Right forelimb (tissue), 1 donor: ENCODE results near the gene RPL27.

Experiments
- DNase-seq: peaks from one replicate; pipeline ENCODE4 v3.0.0-alpha.2; 2018

RPL27 gene

DNA sequence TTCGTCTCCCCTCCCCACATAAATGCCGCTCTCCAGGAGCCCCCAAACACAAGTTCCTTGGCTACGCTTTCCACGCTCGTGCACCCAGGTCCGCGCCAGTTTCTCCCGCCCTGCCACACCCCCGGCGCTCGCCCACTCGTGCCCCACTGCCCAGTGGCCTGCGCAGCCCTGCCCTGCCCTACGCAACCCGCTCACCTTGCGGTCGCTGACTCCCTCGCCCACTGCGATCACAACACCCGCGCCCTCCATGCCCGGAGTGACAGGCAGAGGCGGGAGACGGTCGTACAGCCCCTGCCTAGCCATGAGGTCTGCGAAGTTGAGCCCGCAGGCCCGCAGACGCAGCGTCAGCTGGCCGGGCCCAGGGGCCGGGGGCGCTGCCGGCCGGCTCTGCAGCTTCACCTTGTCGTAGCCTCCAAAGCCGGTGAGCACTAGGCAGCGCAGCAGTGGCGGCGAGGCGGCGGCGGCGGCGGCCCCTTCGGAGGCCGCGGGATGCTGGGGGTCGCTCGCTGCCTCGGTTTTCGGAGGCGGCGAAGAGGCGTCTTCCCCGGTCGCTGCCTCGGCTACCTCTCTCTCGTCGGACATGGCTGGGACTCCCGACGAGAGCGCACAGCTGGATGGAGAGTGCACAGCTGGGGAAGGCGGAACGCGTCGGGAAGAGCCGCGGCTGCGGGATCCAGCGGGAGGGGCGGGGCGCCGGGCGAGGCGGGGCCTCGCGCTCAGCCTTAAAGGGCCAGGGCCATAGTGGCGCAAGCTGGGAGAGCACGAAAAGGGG lies 23.7 kb downstream of the RPL27 start, which contains the start of gene VAT1:
TSS of gene VAT1 (minus strand) at position 645 of the 772 bp plus-strand sequence. CDS start at position 582, 63 bp downstream.
- peak; percentile 88 for DNase-seq

DNA sequence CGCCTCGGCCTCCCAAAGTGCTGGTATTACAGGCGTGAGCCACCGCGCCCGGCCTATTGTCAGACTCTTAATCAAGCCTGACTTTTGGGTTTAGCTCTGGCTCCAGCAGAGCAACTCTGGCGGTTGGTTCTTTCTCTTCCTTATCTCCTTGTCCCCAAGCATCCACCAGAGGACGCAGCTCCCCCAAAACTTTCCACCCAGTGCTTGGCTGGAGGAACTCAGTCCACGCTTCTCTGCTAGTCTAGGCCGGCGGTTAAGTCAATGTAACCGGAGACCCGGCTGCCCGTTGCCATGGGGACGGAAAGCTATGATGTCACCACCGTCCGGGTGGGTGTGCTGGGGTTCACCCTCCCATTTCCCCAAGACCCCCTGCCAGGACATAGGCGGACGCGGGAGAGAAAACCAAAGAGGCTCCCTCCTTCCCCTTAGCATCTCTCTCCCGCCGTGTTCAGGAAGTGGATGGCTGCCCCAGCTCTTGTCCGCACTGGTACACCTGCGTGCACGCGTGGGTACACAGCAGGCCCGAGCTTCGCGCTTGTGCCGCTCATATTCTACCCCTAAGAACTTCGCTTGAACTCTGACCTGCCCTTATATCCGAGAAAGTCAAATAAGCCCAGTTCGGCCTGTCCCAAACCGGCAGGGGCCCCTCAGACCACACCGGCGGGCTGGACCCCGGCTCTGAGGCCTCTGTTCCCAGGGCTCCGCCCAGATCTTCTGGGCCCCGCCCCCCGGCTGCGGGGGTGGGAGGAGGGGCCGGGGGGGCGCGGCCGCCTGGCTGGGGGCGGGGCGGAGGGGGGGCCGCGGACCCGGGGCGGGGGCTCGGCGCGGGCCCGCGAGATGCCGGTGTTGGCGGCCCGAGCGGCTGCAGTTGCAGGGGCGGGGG lies 26.4 kb downstream of the RPL27 start, which contains the start of gene RND2:
TSS of gene RND2 (plus strand) at position 825 of the 883 bp plus-strand sequence. CDS start 117 bp downstream, outside the sequence.
- peak; percentile 93 for DNase-seq

DNA sequence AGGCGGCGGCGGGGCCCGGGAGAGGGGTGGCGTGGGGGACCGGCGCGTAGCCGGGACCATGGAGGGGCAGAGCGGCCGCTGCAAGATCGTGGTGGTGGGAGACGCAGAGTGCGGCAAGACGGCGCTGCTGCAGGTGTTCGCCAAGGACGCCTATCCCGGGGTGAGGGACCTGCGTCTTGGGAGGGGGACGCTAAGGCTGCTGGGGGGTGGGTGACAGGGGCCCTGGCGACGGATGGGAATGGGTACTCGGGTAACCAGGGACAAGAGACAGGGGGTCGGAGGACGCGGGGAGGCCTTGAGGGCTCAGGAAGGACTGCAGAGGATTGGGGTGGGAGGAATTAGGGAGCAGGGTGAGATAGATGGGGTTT lies 27.1 kb downstream of the RPL27 start:
- DNase-seq = no peak

DNA sequence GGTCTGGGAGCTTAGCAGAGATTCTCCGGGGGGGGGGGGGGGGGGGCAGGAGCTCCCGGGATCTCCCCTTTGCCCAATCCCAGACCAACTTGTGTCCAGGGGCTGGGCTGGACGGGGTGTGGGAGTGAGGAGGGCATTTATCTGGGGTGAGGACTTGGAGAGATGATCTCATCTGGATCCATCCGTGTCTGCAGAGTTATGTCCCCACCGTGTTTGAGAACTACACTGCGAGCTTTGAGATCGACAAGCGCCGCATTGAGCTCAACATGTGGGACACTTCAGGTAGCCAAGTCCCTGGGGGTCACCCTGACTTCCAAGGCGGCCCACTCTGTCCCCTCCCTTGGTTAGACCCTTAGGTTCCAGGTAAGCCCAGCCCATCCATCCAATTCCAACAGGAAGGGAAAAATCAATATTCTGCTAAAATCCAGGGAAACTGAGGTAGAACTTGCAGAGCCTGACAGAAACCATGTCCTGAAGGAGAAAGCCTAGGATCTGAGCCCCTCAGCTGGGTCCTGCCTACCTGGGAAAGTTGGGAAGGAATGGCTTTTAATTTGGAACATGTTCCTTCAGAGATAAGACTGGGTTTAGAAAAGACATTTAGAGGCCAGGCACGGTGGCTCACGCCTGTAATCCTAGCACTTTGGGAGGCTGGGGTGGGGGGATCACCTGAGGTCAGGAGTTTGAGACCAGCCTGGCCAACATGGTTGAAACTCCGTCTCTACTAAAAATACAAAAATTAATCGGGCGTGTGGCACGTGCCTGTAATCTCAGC lies 27.7 kb downstream of the RPL27 start:
- DNase-seq = no peak

DNA sequence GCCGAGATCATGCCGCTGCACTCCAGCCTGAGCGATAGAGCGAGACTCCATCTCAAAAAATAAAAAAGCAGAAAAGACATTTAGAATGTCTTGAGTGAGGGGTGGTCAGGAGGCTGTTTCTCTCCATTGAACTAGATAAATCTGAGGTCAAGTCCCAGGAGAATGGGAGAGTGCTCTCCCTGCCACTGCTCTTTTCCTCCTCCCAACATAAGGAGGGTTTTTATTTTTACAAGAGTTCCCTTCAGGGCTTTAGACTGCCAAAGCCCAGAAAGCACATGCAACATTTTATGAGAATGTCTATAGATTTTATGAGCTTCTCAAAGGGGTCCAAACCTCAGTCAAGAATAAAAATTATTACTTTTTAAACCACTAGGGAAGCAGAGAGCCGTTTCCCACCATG lies 28.4 kb downstream of the RPL27 start:
- no peak for DNase-seq

DNA sequence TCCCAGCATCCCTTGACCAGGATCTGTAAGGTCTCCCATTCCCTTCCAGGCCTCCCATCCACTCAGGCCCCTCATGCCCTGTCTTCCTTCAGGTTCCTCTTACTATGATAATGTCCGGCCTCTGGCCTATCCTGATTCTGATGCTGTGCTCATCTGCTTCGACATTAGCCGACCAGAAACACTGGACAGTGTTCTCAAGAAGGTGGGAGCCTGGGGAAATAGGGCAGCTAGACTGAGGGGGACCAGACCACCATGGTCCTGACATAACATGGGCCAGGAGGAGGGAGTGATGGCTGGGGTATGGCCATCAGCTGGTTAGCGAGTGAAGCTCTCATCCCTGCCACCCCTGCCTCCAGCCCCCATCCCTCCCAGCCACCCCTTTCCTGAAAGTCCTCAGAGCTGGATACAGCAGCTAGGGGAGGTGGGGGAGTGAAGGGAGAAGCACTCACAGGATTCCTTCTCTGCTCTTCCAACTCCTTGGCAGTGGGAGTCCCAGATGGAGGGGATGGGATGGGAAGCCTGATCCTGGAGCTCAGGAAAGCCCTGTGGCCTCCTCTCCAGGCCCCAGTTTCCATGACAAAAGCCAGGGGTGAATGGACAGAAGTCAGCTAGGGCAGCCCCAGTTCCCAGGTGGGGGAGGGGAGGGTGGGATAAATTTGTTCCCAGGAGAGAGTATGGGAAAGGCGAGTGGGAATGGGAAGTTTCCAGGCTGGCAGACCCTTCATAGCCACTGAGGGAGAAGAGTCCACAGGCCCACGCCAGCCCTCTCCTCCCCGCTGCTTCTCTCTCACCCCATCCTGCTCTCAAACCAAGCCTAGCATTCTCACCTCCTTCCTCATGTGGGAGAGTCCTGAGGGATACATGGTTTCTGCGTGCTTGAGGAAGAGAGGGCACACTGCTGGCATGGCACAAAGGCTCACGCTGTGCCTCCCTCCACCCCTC lies 29.1 kb downstream of the RPL27 start:
- no peak for DNase-seq

DNA sequence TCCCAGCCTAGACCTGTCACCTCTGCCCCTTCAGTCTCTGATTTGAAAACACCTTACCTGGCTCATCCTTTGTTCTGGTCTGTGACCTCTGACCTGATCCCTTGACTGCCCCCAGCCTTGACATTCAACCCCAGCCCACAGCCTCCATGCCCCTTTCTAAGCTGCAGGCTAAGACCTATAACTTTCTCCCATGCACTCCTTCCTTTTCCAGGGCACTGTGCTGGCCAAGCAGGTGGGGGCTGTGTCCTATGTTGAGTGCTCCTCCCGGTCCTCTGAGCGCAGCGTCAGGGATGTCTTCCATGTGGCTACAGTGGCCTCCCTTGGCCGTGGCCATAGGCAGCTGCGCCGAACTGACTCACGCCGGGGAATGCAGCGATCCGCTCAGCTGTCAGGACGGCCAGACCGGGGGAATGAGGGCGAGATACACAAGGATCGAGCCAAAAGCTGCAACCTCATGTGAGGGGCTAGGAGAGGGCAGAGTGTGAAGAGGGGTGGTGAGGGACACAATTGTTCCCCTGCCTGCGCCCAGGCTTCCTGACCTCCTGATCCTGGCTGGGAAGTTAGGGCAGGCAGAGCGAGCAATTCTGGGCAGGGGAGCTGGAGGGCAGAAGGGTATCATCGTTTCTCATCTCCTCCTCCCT lies 30.1 kb downstream of the RPL27 start:
- DNase-seq = no peak

DNA sequence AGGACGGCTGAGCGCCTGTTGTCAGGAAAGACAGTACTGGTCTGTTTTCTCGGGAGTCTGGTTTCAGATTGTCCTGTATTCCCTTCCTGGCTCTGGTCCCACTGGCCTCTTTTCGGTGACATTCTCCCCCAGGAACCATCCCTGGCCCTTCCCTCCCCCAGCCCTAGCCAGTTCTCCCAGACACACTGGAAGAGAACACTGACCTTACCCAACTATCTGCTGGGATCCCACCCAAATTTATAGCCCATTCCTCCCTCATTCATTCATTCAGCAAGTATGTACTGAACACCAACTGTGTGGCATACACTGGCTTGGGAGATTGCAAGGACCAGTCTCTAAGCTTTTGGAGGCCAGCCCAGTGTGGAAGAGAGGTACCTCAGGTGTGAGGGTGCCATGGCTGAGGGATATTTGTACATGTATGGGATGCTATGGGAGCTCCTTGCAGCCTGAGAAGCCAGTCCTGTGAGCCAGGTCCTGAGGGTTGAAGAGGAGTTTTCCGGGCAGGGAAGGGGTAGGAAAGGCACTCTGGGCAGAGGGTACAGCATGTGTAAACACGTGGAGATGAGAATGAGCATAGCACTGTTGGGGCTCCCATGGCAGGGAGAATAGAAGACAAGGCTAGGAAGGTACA lies 32.0 kb downstream of the RPL27 start:
- no peak for DNase-seq

DNA sequence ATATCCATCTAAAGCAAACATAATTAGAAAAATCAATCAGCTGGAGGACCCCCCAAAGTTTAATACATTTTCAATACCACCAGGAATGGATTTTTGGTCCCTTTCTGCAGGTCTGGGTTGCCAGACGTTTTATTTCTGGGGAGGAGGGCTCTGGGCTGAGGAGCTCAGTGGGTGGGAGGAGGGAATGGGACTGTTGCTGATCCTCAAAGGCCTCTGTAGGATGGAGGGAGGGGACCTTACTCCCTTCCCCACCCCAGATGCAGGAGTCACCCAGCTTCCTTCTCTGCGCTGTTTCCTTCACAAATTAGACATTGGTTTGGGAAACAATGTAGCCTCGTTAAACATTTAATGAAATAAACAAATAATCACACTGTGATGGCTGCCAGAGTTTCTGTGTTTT lies 33.4 kb downstream of the RPL27 start:
- DNase-seq = no peak

DNA sequence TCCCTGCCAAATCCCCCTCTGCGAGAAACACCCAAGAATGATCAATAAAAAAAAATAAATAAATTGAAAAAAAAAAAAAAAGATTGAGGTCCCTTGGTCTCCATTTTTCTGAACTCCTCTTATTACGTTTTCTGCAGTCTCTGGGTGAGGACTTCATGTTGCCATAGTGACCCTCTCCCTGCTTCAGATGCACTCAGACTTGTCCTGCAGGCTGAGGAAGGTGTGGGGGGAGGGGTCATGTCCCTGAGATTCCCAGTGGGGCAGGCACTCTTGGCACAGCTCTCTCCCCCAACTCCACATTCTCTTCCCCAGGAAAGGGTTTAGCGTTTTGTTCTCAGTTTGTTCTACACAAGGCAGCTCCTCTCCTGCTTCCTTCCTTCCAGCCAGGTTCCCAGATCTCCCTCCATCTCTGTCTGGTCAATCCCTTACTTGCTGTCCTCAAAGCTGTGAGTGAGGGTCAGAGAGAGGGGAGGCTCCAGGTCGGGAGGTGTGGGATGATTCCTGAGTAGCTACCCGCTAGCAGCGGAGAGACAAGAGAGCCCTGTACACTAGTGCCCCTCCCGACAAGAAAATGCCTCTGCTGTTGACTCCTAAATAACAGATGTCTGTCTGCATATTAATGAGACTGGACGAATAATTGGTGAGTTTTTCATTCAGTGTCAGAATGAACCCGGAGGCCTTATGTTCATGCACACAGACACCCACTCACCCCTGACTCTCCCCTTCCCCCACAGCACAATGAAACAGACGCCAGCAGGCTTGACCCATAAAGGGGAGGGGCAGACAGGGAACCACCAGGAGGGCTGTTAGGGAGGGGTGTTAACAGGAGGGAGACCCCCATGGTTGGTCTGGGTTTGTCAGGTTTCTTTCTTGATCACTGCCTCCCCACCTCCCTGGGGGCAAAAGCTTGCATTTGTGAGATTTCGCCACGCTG lies 36.0 kb downstream of the RPL27 start:
- no peak for DNase-seq

DNA sequence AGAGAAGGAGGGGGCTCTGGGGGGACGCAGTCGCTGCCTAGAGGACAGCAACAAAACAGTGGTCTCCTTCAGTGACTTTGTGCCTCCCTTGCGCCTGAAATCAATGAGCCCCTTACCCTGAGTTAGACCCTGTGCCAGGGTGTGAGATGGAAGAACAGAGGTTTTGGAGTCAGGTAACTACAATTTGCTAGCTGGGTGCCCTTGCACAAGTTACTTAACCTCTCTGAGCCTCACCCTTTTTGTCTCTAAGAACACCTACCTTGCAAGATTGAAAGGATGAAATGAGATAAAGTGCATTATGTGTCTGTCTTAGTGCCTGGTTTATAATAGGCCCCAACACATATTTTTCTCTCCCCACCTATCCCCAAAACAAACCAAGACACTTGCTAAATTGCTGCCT lies 36.7 kb downstream of the RPL27 start:
- no peak for DNase-seq

DNA sequence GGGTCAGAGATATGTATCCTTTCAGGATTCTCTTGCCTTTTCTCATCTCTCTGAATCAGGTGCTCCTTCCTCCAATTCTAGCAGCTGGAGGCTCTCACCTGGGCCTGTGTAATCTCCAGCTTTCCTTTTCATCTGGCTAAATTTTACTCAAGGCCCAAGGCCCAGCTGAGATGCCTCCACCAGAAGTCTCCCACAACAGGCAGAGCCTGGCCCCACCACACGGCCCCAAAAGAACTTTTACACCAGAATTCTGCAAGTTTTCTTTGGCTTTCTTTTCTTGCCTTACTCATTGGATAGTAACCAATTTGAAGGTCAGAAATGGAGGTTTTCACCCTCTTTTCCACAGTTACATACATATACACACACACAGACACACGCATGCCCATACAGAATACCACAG lies 41.4 kb downstream of the RPL27 start:
- no peak for DNase-seq

DNA sequence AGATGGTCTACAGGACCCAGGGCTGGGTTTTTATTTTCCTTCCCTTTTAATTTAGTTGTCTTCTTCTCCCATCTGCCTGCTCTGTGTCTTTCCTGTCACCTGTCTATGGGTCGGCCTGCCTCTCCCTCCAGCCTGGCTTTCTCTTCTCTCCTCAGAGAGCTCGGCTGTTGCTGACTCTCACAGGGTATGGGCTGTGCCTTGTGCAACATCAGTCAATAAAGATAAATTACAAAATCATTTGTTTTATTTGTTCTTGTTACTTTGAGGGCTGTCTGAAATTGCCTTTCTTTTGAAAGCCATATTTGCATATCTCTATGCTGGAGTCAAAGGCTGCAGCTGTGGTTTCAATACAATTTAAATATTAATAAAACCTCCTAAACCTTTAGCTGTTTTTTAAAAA lies 42.4 kb downstream of the RPL27 start:
- no peak for DNase-seq

DNA sequence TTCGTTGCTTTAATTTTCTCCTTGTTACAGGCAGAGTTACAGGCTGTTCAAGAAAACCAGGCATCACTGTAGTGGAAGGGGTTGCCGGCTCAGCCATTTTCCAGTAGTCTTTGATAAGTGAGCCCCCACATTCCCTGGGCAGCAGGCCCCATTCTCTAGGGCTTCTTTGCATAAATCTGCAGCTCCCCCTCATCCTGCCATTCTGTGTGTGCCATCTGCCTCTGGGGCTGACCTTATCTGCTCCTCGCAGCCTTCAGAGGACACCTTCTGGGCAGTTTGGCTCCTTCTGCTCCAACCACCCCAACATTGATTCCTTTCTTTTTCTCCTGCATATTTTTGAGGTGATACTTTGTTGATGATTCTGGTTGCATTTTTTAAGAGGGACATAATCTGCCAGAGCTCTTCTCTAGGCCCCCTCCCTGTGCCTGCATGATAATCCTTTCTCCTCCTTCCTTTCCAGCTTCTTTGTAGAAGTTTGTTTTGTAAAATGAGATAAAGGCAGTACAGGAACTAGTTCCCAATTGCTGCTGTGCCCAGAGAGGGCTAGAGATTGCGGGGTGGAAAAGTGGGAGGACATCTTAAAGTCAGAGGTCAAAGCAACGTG lies 43.9 kb downstream of the RPL27 start:
- DNase-seq = no peak

DNA sequence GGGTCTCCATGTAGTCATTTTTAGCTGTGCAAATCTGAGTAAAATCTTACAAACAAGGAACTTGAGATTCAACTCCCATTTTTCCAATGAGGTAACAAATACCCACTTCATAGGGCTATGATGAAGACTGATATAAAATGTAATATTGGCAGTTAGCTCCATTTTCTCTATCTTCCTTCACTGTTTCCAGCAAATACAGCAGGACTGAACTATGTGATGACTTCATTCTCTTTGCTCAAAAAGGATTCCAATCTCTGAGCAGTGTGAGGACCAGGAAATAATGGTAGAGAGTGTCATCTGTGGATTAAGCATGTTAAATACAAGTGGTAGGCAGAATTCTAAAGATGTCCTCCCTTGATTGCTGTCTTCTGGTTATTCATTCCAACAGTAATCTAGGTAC lies 45.1 kb downstream of the RPL27 start:
- no peak for DNase-seq

DNA sequence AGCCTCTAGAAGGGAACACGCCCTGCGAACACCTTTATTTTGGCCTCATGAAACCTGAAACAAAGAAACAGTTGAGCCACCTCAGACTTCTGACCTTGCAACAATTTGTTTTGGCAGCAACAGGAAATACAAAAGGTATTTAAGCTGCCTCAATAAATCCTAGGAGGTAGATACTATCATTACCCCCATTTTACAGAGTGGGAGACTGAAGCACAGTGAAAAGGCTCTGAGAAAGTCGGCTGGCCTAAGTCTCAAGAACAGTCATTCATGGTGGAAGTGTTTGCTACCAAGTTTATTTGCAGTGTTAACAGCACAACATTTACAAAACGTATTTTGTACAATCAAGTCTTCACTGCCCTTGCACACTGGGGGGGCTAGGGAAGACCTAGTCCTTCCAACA lies 45.8 kb downstream of the RPL27 start:
- no peak for DNase-seq

DNA sequence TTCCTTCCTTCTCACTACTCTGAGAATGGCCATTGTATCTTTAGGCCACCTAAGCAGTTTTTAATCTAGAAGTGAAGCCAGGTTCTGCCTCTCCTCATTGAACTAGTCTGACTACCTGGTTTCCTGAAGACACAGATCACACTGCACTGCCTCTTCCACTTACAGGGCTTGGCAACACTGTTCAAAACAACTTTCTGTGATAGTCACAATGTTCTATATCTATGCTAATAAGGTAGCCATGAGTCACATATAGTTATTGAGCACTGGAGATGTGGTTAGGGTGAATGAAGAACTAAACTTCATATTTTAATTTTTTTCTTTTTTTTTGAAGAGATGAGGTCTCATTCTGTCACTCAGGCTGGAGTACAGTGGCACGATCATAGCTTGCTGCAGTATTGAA lies 53.8 kb downstream of the RPL27 start:
- DNase-seq = no peak
